Naive thymus-derived CD8-positive, alpha-beta T cell (primary cell): ENCODE data around the gene CDH8. TPM values are rescaled to one million over a fixed set of nuclear protein-coding genes. Genes with fewer than 3 reads are reported as not detected.
A peak's percentile ranks its signal among the peaks of the same experiment; 100 is the strongest.

ENCODE experiments used
- ATAC-seq, 2 donors: fragments of 150-1000 bp; cut with Tn5 transposase in 1 of 2; sonication (Bioruptor Pico), chemical (Tn5 transposase) in 1 of 2; 1 replicate in 1 of 2; 2 replicates in 1 of 2; pipeline ENCODE4 v1.10.0; 2021; ENCODE audit warnings: mild to moderate bottlenecking in 2 of 2, moderate library complexity in 2 of 2
- POLR2A ChIA-PET: fragments of 350-600 bp; sonication (Branson Sonifier 250); formaldehyde crosslinking; loops from one replicate; lab custom pipeline; 2021; ENCODE audit warnings: antibody characterized with exemption; lab: Charles Lee
- DNase-seq, 10 donors: peaks; one replicate each; pipeline versions ENCODE4 v3.0.0 to v3.0.0-alpha.2; 2020 to 2022
- H3K27ac Mint-ChIP-seq, 10 donors: one replicate each; pipeline ENCODE4 v1.8.0; 2020 to 2022; ENCODE audit warnings: mild to moderate bottlenecking in 10 of 10, mixed read lengths in 10 of 10, moderate library complexity in 4 of 10, inconsistent platforms in 1 of 10
- H3K27me3 Mint-ChIP-seq, 5 donors: one replicate each; pipeline ENCODE4 v1.8.0; 2021 to 2022; ENCODE audit warnings: mixed read lengths in 5 of 5
- H3K36me3 Mint-ChIP-seq, 3 donors: one replicate each; pipeline ENCODE4 v1.8.0; 2020 to 2022; ENCODE audit warnings: mixed read lengths in 3 of 3, mild to moderate bottlenecking in 2 of 3, inconsistent platforms in 1 of 3
- H3K4me1 Mint-ChIP-seq, 4 donors: one replicate each; pipeline ENCODE4 v1.8.0; 2021 to 2022; ENCODE audit warnings: mixed read lengths in 4 of 4
- H3K4me3 Mint-ChIP-seq, 10 donors: one replicate each; pipeline ENCODE4 v1.8.0; 2020 to 2022; ENCODE audit warnings: mild to moderate bottlenecking in 10 of 10, mixed read lengths in 10 of 10, moderate library complexity in 6 of 10, inconsistent platforms in 1 of 10
- H3K9me3 Mint-ChIP-seq, 9 donors: one replicate each; pipeline ENCODE4 v1.8.0; 2020 to 2022; ENCODE audit warnings: mixed read lengths in 9 of 9, mild to moderate bottlenecking in 3 of 9, inconsistent platforms in 1 of 9, moderate library complexity in 1 of 9
- polyA plus RNA-seq, 3 donors: library from polyadenylated mRNA; unstranded; fragments of 300-500 nt; fragmentation: Illumina TruSeq; gene quantifications; one replicate each; pipeline ENCODE4 v1.2.3, GENCODE V29; 2021
- total RNA-seq, 8 experiments: library from RNA in 2 of 8; stranded (reverse) in 2 of 8; gene quantifications; one replicate each; pipeline ENCODE4 v1.2.3 and lab custom pipeline; 2021 to 2026

The CDH8 gene
- total and polyA plus RNA-seq, 5 experiments from 2014 or later = 0.80 TPM; not detected in 4

GRCh38 chr16:61678182-61678581 is 358.1 kb downstream of the CDH8 start:
- Mint-ChIP-seq H3K36me3 (peaks cover 0 to 7% (median 0%) of the 10 kb centered on the region in 3 donors), H3K4me1 (no peaks in the 10 kb centered on the region), H3K27ac (no peak overlapping the region), H3K4me3 (no peak overlapping the region), H3K9me3 (peaks cover 8 to 44% (median 21%) of the 10 kb centered on the region in 9 donors), H3K27me3 (no peaks in the 10 kb centered on the region)
- POLR2A ChIA-PET = no interaction called here
- ATAC-seq (no peak), DNase-seq (no peak)

GRCh38 chr16:61677776-61678175 is 358.5 kb downstream of the CDH8 start:
- POLR2A ChIA-PET = no interaction called here
- ATAC-seq = no peak
- Mint-ChIP-seq H3K27me3 (no peaks in the 10 kb centered on the region), H3K27ac (no peak overlapping the region), H3K4me1 (no peaks in the 10 kb centered on the region), H3K36me3 (peaks cover 0 to 7% (median 0%) of the 10 kb centered on the region in 3 donors), H3K4me3 (no peak overlapping the region), H3K9me3 (peaks cover 8 to 48% (median 21%) of the 10 kb centered on the region in 9 donors)
- no peak for DNase-seq

GRCh38 chr16:61676740-61677139 is 359.5 kb downstream of the CDH8 start:
- Mint-ChIP-seq H3K27ac (no peak overlapping the region), H3K9me3 (peaks cover 8 to 49% (median 20%) of the 10 kb centered on the region in 9 donors), H3K36me3 (peaks cover 0 to 7% (median 0%) of the 10 kb centered on the region in 3 donors), H3K27me3 (no peaks in the 10 kb centered on the region), H3K4me1 (no peaks in the 10 kb centered on the region), H3K4me3 (no peak overlapping the region)
- POLR2A ChIA-PET = no interaction called here
- DNase-seq (no peak), ATAC-seq (no peak)

GRCh38 chr16:61671161-61671560 is 365.1 kb downstream of the CDH8 start:
- Mint-ChIP-seq H3K27ac (no peak overlapping the region), H3K27me3 (no peaks in the 10 kb centered on the region), H3K4me1 (no peaks in the 10 kb centered on the region), H3K36me3 (peaks cover 0 to 16% (median 0%) of the 10 kb centered on the region in 3 donors), H3K4me3 (no peak overlapping the region), H3K9me3 (peaks cover 8 to 38% (median 16%) of the 10 kb centered on the region in 9 donors)
- POLR2A ChIA-PET = no interaction called here
- no peak for DNase-seq
- no peak for ATAC-seq

DNA sequence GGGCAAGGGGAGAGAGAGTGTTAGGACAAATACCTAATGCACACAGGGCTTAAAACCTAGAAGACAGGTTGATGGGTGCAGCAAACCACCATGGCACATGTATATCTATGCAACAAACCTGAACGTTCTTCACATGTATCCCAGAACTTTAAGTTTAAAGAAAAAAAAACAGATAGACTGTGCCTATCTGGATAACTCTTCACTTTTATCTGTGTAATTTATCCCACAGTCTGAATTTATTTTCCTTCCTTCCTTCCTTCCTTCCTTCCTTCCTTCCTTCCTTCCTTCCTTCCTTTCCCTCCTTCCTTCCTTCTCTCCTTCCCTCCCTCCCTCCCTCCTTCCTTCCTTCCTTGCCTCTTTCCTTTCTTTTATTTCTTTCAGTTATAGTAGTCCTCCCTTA is 370.7 kb downstream of the CDH8 start:
- Mint-ChIP-seq H3K4me3 (no peak overlapping the region), H3K36me3 (peaks cover 0 to 8% (median 0%) of the 10 kb centered on the region in 3 donors), H3K27me3 (no peaks in the 10 kb centered on the region), H3K4me1 (no peaks in the 10 kb centered on the region), H3K9me3 (peaks cover 7 to 50% (median 20%) of the 10 kb centered on the region in 9 donors), H3K27ac (no peak overlapping the region)
- POLR2A ChIA-PET = no interaction called here
- DNase-seq (no peak), ATAC-seq (no peak)

GRCh38 chr16:61659936-61660335 is 376.3 kb downstream of the CDH8 start:
- Mint-ChIP-seq H3K4me3 (no peak overlapping the region), H3K27me3 (no peaks in the 10 kb centered on the region), H3K27ac (no peak overlapping the region), H3K9me3 (peaks cover 7 to 36% (median 16%) of the 10 kb centered on the region in 9 donors), H3K36me3 (no peaks in the 10 kb centered on the region), H3K4me1 (no peaks in the 10 kb centered on the region)
- ATAC-seq = no peak
- POLR2A ChIA-PET = no interaction called here
- no peak for DNase-seq

- DNase-seq (no peak), ATAC-seq (no peak)
- H3K4me3 Mint-ChIP-seq = no peak overlapping the region
- no peaks in the 10 kb centered on the region for H3K4me1 Mint-ChIP-seq
- H3K9me3 Mint-ChIP-seq = peaks cover 8 to 23% (median 16%) of the 10 kb centered on the region in 9 donors
- POLR2A ChIA-PET = no interaction called here
- no peaks in the 10 kb centered on the region for H3K36me3 Mint-ChIP-seq
- no peaks in the 10 kb centered on the region for H3K27me3 Mint-ChIP-seq
- no peak overlapping the region for H3K27ac Mint-ChIP-seq
Observed at GRCh38 chr16:61654962-61655361, 381.3 kb downstream of the CDH8 start.

DNA sequence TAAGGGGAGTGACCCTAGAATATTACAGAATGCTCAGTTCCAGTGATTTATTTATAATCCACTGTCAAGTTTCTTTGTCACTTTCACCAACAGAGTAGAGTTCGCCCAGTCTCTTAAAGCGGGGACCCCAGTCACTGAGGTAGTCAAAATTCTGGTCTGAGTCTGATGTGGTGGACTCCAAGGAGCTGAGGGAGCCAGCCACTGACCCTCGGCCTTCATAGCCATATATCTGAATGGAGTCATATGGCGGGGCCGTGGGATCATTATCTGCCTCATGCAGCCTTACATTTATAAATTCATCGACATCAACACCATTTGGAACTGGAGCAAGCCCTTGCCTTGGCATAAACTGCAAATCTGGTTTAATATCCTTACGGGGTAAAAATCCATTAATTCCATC is 382.7 kb downstream of the CDH8 start:
- Mint-ChIP-seq H3K27me3 (no peaks in the 10 kb centered on the region), H3K27ac (no peak overlapping the region), H3K36me3 (no peaks in the 10 kb centered on the region), H3K4me1 (no peaks in the 10 kb centered on the region), H3K4me3 (no peak overlapping the region), H3K9me3 (peaks cover 8 to 30% (median 14%) of the 10 kb centered on the region in 9 donors)
- no peak for ATAC-seq
- POLR2A ChIA-PET = no interaction called here
- DNase-seq = no peak

DNA sequence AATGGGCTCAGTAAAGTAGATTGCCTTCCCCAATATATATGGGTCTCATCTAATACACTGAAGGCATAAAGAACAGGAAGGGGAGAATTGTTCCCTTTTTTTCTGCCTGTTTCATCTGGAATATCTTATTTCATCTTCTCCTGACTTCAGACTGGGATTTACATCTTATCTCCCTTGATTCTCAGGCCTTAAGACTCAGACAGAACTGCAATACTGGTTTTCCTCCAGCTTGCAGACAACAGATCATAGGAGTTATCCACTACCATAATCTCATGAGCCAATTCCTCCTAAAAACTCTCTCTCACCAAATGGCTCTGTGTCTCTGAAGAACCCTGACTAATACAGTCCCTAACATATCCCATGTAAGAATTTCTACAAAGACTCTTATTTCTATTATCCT is 390.7 kb downstream of the CDH8 start:
- Mint-ChIP-seq H3K9me3 (peaks cover 0 to 30% (median 9%) of the 10 kb centered on the region in 9 donors), H3K36me3 (no peaks in the 10 kb centered on the region), H3K4me3 (no peak overlapping the region), H3K27me3 (no peaks in the 10 kb centered on the region), H3K27ac (no peak overlapping the region), H3K4me1 (no peaks in the 10 kb centered on the region)
- no peak for ATAC-seq
- POLR2A ChIA-PET = no interaction called here
- no peak for DNase-seq

DNA sequence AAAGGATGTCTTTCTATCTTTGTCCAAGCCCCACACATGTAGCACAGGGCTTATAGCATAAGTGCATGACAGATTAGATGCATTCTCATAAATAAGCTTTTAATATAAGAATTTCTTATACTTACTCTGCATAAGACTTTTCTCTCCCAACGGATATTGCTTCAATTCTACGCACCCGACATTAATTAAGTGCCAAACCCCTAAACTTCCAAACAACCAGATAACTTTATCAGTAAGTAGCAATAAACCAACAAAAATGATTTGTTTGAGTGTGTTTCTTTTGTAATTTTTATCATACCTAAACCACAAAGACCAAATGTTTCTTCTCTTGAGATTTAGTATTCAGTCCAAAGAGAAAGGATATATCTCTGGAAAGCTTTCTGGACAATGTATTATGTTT is 391.5 kb downstream of the CDH8 start:
- no peaks in the 10 kb centered on the region for H3K4me1 Mint-ChIP-seq
- H3K27ac Mint-ChIP-seq = no peak overlapping the region
- H3K36me3 Mint-ChIP-seq = no peaks in the 10 kb centered on the region
- H3K4me3 Mint-ChIP-seq = no peak overlapping the region
- H3K9me3 Mint-ChIP-seq = peaks cover 0 to 26% (median 12%) of the 10 kb centered on the region in 9 donors
- POLR2A ChIA-PET = no interaction called here
- ATAC-seq (no peak), DNase-seq (no peak)
- H3K27me3 Mint-ChIP-seq = no peaks in the 10 kb centered on the region

DNA sequence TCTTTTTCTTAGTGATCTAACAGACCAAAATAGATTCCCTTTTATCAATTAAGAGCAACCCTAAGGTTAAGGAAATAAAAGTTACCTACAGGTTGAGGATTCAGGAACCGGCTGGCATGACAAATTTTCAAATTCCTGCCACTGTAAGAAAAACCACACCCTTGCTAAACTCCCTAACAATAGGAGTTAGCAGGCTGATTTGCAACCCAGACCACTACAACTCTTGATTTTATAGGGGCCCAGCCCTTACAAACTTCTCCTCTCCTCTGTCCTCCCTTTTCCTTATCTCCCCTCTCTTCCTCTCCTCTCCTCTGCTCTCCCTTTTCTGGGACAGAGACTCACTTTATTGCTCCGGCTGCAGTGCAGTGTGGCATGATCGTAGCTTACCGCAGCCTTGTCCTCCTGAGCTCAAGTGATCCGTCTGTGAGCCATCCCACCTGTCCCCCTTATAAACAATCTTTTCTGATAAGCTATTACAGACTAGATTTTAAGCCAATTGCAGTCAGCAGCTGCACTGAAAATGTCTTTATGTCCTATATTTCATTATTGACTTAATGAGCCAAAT is 418.9 kb downstream of the CDH8 start:
- H3K4me3 Mint-ChIP-seq = no peak overlapping the region
- ATAC-seq (no peak), DNase-seq (no peak)
- peaks cover 3 to 37% (median 10%) of the 10 kb centered on the region in 9 donors for H3K9me3 Mint-ChIP-seq
- no peaks in the 10 kb centered on the region for H3K27me3 Mint-ChIP-seq
- no peaks in the 10 kb centered on the region for H3K36me3 Mint-ChIP-seq
- H3K27ac Mint-ChIP-seq = peak overlapping the region in 1 of 10 donors; percentile 50
- no peaks in the 10 kb centered on the region for H3K4me1 Mint-ChIP-seq
- POLR2A ChIA-PET = no interaction called here

DNA sequence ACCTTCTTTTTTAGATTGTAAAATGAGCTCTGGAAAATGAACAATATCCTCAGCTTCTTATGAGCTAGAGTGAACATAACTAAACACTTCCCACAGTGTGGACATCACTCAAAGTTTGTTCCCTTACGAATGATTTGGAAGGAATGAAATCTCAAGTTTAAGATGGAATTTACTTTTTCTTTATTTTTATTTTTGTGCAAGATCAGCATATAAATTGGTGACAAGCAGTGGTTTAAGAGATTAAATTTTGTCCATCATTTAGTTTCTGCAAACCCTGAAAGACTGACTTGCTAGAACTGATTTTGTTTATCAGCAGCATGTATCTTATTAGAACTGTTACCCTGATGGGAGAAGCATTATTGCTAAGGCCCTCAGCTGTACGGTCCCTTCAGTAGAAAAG is 420.1 kb downstream of the CDH8 start:
- Mint-ChIP-seq H3K9me3 (peaks cover 5 to 44% (median 14%) of the 10 kb centered on the region in 9 donors), H3K4me3 (no peak overlapping the region), H3K4me1 (no peaks in the 10 kb centered on the region), H3K36me3 (peaks cover 0 to 3% (median 0%) of the 10 kb centered on the region in 3 donors), H3K27me3 (no peaks in the 10 kb centered on the region), H3K27ac (no peak overlapping the region)
- DNase-seq = no peak
- ATAC-seq = no peak
- POLR2A ChIA-PET = no interaction called here

GRCh38 chr16:61611847-61612491 is 424.3 kb downstream of the CDH8 start:
- peaks cover 9 to 51% (median 11%) of the 10 kb centered on the region in 9 donors for H3K9me3 Mint-ChIP-seq
- peaks cover 0 to 6% (median 0%) of the 10 kb centered on the region in 3 donors for H3K36me3 Mint-ChIP-seq
- no peak overlapping the region for H3K27ac Mint-ChIP-seq
- no peak overlapping the region for H3K4me3 Mint-ChIP-seq
- ATAC-seq (no peak), DNase-seq (no peak)
- POLR2A ChIA-PET = no interaction called here
- peaks cover 0 to 2% (median 0%) of the 10 kb centered on the region in 4 donors for H3K4me1 Mint-ChIP-seq
- H3K27me3 Mint-ChIP-seq = no peaks in the 10 kb centered on the region
